CD8-positive, alpha-beta memory T cell (primary cell): Measurements from ENCODE around the gene KIAA1958. TPM values are rescaled to one million over a fixed set of nuclear protein-coding genes. Genes with fewer than 3 reads are reported as not detected.

Source experiments
- CTCF ChIA-PET: fragments of 350-600 bp; sonication (Branson Sonifier 250); formaldehyde crosslinking; loops from one replicate; lab custom pipeline; 2021; ENCODE audit warnings: antibody characterized with exemption; lab: Charles Lee
- POLR2A ChIA-PET: fragments of 350-600 bp; sonication (Branson Sonifier 250); formaldehyde crosslinking; loops from one replicate; lab custom pipeline; 2021; ENCODE audit warnings: antibody characterized with exemption; lab: Charles Lee
- DNase-seq, 5 donors: peaks; one replicate each; pipeline versions ENCODE4 v3.0.0 to v3.0.0-alpha.2; 2020 to 2022; ENCODE audit warnings: mixed read lengths in 1 of 5
- H3K27ac ChIP-seq: one replicate; pipeline ENCODE4 v1.7.0; 2013; ENCODE audit warnings: low read depth, mild to moderate bottlenecking, low read length, moderate library complexity
- H3K27me3 ChIP-seq: 2 replicates; pipeline ENCODE4 v1.7.0; 2013; ENCODE audit warnings: low read length, mild to moderate bottlenecking; ENCODE audit not compliant: insufficient read depth, poor library complexity, severe bottlenecking
- H3K36me3 ChIP-seq: 2 replicates; pipeline ENCODE4 v1.7.0; 2013; ENCODE audit warnings: mild to moderate bottlenecking, low read length, moderate library complexity; ENCODE audit not compliant: insufficient read depth
- H3K4me1 ChIP-seq: 2 replicates; pipeline ENCODE4 v1.7.0; 2013; ENCODE audit warnings: mild to moderate bottlenecking, low read length, moderate library complexity; ENCODE audit not compliant: insufficient read depth
- H3K4me3 ChIP-seq: 2 replicates; pipeline ENCODE4 v1.7.0; 2013; ENCODE audit warnings: mild to moderate bottlenecking, low read length
- H3K9me3 ChIP-seq: 2 replicates; pipeline ENCODE4 v1.7.0; 2013; ENCODE audit warnings: mild to moderate bottlenecking, low read length
- H3K27ac Mint-ChIP-seq, 8 donors: one replicate each; pipeline ENCODE4 v1.8.0; 2020 to 2021; ENCODE audit warnings: mixed read lengths in 8 of 8, mild to moderate bottlenecking in 6 of 8, inconsistent platforms in 3 of 8, moderate library complexity in 3 of 8
- H3K27me3 Mint-ChIP-seq, 2 donors: one replicate each; pipeline ENCODE4 v1.8.0; 2020 to 2021; ENCODE audit warnings: mixed read lengths in 2 of 2, mild to moderate bottlenecking in 1 of 2, moderate library complexity in 1 of 2
- H3K36me3 Mint-ChIP-seq, 3 donors: one replicate each; pipeline ENCODE4 v1.8.0; 2020 to 2021; ENCODE audit warnings: mixed read lengths in 3 of 3, inconsistent platforms in 1 of 3, mild to moderate bottlenecking in 1 of 3
- H3K4me1 Mint-ChIP-seq, 3 donors: one replicate each; pipeline ENCODE4 v1.8.0; 2020 to 2021; ENCODE audit warnings: mixed read lengths in 3 of 3, inconsistent platforms in 1 of 3, mild to moderate bottlenecking in 1 of 3
- H3K4me3 Mint-ChIP-seq, 7 donors: one replicate each; pipeline ENCODE4 v1.8.0; 2020 to 2021; ENCODE audit warnings: mixed read lengths in 7 of 7, mild to moderate bottlenecking in 6 of 7, moderate library complexity in 4 of 7, inconsistent platforms in 2 of 7
- H3K9me3 Mint-ChIP-seq, 5 donors: one replicate each; pipeline ENCODE4 v1.8.0; 2020 to 2022; ENCODE audit warnings: mixed read lengths in 5 of 5, mild to moderate bottlenecking in 3 of 5, moderate library complexity in 2 of 5, inconsistent platforms in 1 of 5
- polyA plus RNA-seq: library from polyadenylated mRNA; unstranded; fragments of 300-500 nt; fragmentation: Illumina TruSeq; gene quantifications from one replicate; pipeline ENCODE4 v1.2.3, GENCODE V29; 2021
- total RNA-seq, 2 experiments: library from RNA; stranded (reverse); gene quantifications; one replicate each; pipeline ENCODE4 v1.2.3, GENCODE V29; 2021

Gene KIAA1958
- total and polyA plus RNA-seq, 3 experiments from 2014 or later: 2.4 to 6.7 (median 6.4) TPM

- Mint-ChIP-seq H3K4me3 (no peak overlapping the region), H3K9me3 (no peaks in the 10 kb centered on the region), H3K27ac (no peak overlapping the region), H3K27me3 (no peaks in the 10 kb centered on the region), H3K4me1 (peaks cover 6 to 12% (median 6%) of the 10 kb centered on the region in 3 donors), H3K36me3 (peaks cover 0 to 4% (median 1%) of the 10 kb centered on the region in 3 donors)
- H3K27ac ChIP-seq: no peak overlapping the region
- ChIA-PET CTCF (no interaction called here), POLR2A (no interaction called here)
- no peak overlapping the region for H3K4me3 ChIP-seq
- no peaks in the 10 kb centered on the region for H3K9me3 ChIP-seq
- no peak for DNase-seq
- H3K4me1 ChIP-seq: no peaks in the 10 kb centered on the region
- H3K36me3 ChIP-seq: no peaks in the 10 kb centered on the region
- no peaks in the 10 kb centered on the region for H3K27me3 ChIP-seq
These were observed 45.8 kb downstream of the KIAA1958 start for GRCh38 chr9:112532427-112532826.

GRCh38 chr9:112533660-112534059 lies 47.0 kb downstream of the KIAA1958 start:
- Histone ChIP-seq H3K4me1 (no peaks in the 10 kb centered on the region), H3K9me3 (no peaks in the 10 kb centered on the region), H3K36me3 (no peaks in the 10 kb centered on the region), H3K27ac (no peak overlapping the region), H3K4me3 (no peak overlapping the region), H3K27me3 (no peaks in the 10 kb centered on the region)
- peaks cover 6 to 12% (median 6%) of the 10 kb centered on the region in 3 donors for H3K4me1 Mint-ChIP-seq
- H3K27me3 Mint-ChIP-seq: no peaks in the 10 kb centered on the region
- no peaks in the 10 kb centered on the region for H3K9me3 Mint-ChIP-seq
- H3K27ac Mint-ChIP-seq: no peak overlapping the region
- H3K36me3 Mint-ChIP-seq: peaks cover 0 to 4% (median 1%) of the 10 kb centered on the region in 3 donors
- ChIA-PET POLR2A (no interaction called here), CTCF (no interaction called here)
- H3K4me3 Mint-ChIP-seq: no peak overlapping the region
- DNase-seq: no peak

DNA sequence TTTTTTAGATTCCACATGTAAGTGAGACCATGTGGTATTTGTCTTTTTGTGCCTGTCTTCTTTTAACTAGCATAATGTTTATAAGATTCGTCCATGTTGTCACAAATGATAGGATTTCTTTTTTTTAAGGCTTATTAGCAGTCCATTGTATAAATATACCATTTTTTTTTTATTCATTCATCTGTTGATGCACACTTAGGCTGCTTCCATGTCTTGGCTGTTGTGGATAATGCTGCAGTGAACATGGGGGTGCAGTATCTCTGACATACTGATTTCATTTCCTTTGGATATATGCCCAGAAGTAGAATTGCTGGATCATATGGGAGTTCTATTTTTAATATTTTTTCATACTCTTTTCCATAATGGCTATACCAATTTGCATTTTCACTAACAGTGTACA lies 48.7 kb downstream of the KIAA1958 start:
- CTCF ChIA-PET: no interaction called here
- Histone ChIP-seq H3K36me3 (no peaks in the 10 kb centered on the region), H3K4me3 (no peak overlapping the region), H3K9me3 (no peaks in the 10 kb centered on the region), H3K27me3 (no peaks in the 10 kb centered on the region), H3K27ac (no peak overlapping the region), H3K4me1 (no peaks in the 10 kb centered on the region)
- peaks cover 6 to 12% (median 6%) of the 10 kb centered on the region in 3 donors for H3K4me1 Mint-ChIP-seq
- H3K4me3 Mint-ChIP-seq: no peak overlapping the region
- DNase-seq: no peak
- H3K9me3 Mint-ChIP-seq: no peaks in the 10 kb centered on the region
- no peak overlapping the region for H3K27ac Mint-ChIP-seq
- POLR2A ChIA-PET: no interaction called here
- H3K36me3 Mint-ChIP-seq: peaks cover 0 to 4% (median 1%) of the 10 kb centered on the region in 3 donors
- H3K27me3 Mint-ChIP-seq: no peaks in the 10 kb centered on the region

DNA sequence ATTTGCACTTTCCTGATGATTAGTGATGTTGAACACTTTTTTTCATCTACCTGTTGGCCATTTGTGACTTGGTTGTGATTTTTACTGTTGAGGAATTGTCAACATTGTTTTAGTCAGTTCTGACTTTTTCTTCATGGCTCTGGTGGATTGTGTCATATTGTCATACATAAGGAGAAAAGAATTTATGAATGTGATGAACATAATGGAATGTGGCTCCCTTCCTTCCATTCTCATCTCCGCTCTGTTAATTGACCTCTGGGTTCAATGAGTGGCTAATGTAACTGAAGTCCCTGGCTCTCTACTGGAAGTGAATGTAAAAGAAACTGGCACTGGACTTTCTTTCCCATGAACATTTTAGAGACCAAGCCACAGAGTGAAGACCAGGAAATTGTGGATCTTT lies 49.2 kb downstream of the KIAA1958 start:
- H3K4me3 ChIP-seq: no peak overlapping the region
- no peak for DNase-seq
- no peaks in the 10 kb centered on the region for H3K4me1 ChIP-seq
- peaks cover 6 to 12% (median 6%) of the 10 kb centered on the region in 3 donors for H3K4me1 Mint-ChIP-seq
- H3K9me3 Mint-ChIP-seq: no peaks in the 10 kb centered on the region
- H3K9me3 ChIP-seq: no peaks in the 10 kb centered on the region
- H3K36me3 ChIP-seq: no peaks in the 10 kb centered on the region
- H3K27me3 Mint-ChIP-seq: no peaks in the 10 kb centered on the region
- no peak overlapping the region for H3K27ac ChIP-seq
- no peak overlapping the region for H3K27ac Mint-ChIP-seq
- POLR2A ChIA-PET: no interaction called here
- H3K36me3 Mint-ChIP-seq: peaks cover 0 to 4% (median 1%) of the 10 kb centered on the region in 3 donors
- CTCF ChIA-PET: no interaction called here
- no peaks in the 10 kb centered on the region for H3K27me3 ChIP-seq
- H3K4me3 Mint-ChIP-seq: no peak overlapping the region

DNA sequence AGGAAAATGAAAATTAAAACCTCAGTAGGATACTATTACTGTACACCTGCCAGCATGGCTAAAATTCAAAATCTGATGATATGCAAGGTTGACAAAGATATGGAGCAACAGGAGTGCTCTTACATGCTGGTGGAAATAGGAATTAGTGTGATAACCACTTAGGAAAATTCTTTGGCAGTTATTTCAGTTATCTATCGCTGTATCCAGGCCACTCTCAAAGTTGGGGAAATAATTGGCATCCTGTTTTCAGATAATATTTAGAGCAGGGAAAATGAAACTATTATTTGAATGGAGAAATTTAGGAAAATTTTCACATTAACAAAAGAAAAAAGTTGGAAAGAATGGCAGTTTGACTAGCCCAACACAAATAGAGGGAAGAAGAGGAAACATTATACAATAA lies 50.9 kb downstream of the KIAA1958 start:
- H3K4me3 ChIP-seq: no peak overlapping the region
- POLR2A ChIA-PET: no interaction called here
- no peaks in the 10 kb centered on the region for H3K9me3 ChIP-seq
- no peak for DNase-seq
- no peaks in the 10 kb centered on the region for H3K9me3 Mint-ChIP-seq
- H3K36me3 ChIP-seq: no peaks in the 10 kb centered on the region
- H3K4me3 Mint-ChIP-seq: no peak overlapping the region
- no peaks in the 10 kb centered on the region for H3K27me3 Mint-ChIP-seq
- no peak overlapping the region for H3K27ac ChIP-seq
- H3K27me3 ChIP-seq: no peaks in the 10 kb centered on the region
- CTCF ChIA-PET: no interaction called here
- H3K4me1 Mint-ChIP-seq: peaks cover 6 to 12% (median 6%) of the 10 kb centered on the region in 3 donors
- H3K36me3 Mint-ChIP-seq: peaks cover 0 to 4% (median 1%) of the 10 kb centered on the region in 3 donors
- H3K27ac Mint-ChIP-seq: no peak overlapping the region
- H3K4me1 ChIP-seq: no peaks in the 10 kb centered on the region

DNA sequence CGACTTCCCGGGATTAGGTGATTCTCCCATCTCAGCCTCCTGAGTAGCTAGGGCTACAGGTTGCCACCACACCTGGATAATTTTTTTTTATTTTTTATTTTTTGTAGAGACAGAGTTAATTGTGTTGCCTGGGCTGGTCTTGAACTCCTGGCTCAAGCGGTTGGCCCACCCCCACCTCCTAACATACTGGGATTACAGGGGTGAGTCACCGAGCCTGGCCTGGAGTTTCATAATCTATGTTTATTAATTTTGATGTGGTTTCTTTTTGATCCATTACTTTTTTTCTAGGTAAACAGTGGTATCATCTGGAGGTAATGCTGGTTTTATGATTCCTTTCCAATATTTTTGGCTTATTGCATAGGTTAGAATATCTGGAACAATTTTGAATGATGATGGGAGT lies 54.2 kb downstream of the KIAA1958 start:
- Mint-ChIP-seq H3K4me3 (no peak overlapping the region), H3K4me1 (peaks cover 5 to 10% (median 10%) of the 10 kb centered on the region in 3 donors), H3K27ac (peak overlapping the region in 1 of 8 donors; percentile 45), H3K36me3 (no peaks in the 10 kb centered on the region), H3K27me3 (no peaks in the 10 kb centered on the region), H3K9me3 (no peaks in the 10 kb centered on the region)
- Histone ChIP-seq H3K4me3 (no peak overlapping the region), H3K27me3 (no peaks in the 10 kb centered on the region), H3K9me3 (no peaks in the 10 kb centered on the region), H3K4me1 (no peaks in the 10 kb centered on the region), H3K36me3 (no peaks in the 10 kb centered on the region), H3K27ac (no peak overlapping the region)
- no peak for DNase-seq
- ChIA-PET POLR2A (no interaction called here), CTCF (no interaction called here)

DNA sequence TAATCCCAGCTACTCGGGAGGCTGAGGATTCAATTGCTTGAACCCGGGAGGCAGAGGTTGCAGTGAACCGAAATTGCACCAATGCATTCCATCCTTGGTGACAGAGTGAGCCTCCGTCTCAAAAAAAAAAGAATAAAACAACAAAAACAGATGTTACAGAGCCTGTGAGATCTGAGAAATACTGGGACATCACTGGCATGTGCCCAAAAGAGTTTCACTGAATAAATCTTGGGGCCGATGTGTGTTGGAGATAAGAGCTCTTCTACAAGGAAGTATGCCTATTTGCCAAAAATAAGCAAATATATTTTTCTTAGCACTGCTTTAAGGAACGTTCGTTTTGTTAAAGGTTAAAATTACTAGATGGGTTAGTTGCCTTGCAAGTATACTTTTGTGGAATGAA lies 55.1 kb downstream of the KIAA1958 start:
- POLR2A ChIA-PET: no interaction called here
- no peak overlapping the region for H3K27ac Mint-ChIP-seq
- Histone ChIP-seq H3K4me3 (no peak overlapping the region), H3K9me3 (no peaks in the 10 kb centered on the region), H3K4me1 (no peaks in the 10 kb centered on the region), H3K27me3 (no peaks in the 10 kb centered on the region), H3K36me3 (no peaks in the 10 kb centered on the region), H3K27ac (no peak overlapping the region)
- no peaks in the 10 kb centered on the region for H3K27me3 Mint-ChIP-seq
- CTCF ChIA-PET: no interaction called here
- peaks cover 11 to 17% (median 16%) of the 10 kb centered on the region in 3 donors for H3K4me1 Mint-ChIP-seq
- no peak for DNase-seq
- H3K9me3 Mint-ChIP-seq: no peaks in the 10 kb centered on the region
- no peak overlapping the region for H3K4me3 Mint-ChIP-seq
- H3K36me3 Mint-ChIP-seq: peaks cover 0 to 5% (median 0%) of the 10 kb centered on the region in 3 donors

DNA sequence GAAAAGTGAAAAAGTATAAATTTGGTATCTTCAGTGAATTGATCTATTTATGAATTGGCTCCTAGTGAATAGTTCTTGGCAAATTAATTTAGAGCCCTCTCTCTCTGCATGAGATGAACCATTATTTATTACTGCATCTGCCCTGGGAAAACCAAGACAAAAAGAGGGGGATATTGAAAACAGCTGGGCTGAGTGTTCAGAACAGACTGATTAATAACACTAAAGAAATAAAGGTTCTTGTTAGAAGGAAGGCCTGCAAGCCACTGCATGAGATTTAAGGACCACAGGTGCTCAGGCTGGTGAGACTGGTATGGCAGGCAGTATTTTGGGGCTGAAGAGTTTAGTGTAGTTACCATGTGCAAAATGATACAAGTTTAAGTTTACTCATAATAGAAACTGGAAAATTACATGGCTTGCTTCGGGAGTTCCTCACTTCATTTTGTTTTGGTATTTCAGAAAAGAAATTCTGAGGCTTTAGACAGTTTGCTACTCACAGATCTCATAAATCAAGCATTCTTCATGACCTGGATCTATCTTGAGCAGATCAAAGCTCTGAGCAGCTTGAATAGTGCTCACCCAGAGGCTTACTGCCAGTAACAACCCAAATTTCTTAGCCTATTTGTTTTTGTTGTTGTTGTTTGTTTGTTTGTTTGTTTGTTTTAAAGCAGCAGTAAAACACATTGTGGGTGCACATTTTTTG lies 56.1 kb downstream of the KIAA1958 start:
- H3K36me3 Mint-ChIP-seq: peaks cover 0 to 6% (median 0%) of the 10 kb centered on the region in 3 donors
- Histone ChIP-seq H3K27ac (no peak overlapping the region), H3K4me1 (no peaks in the 10 kb centered on the region), H3K36me3 (no peaks in the 10 kb centered on the region), H3K9me3 (no peaks in the 10 kb centered on the region), H3K4me3 (no peak overlapping the region), H3K27me3 (no peaks in the 10 kb centered on the region)
- no peaks in the 10 kb centered on the region for H3K27me3 Mint-ChIP-seq
- ChIA-PET POLR2A (no interaction called here), CTCF (no interaction called here)
- DNase-seq: no peak
- H3K4me3 Mint-ChIP-seq: no peak overlapping the region
- peak overlapping the region in 1 of 8 donors; percentile 28 for H3K27ac Mint-ChIP-seq
- no peaks in the 10 kb centered on the region for H3K9me3 Mint-ChIP-seq
- H3K4me1 Mint-ChIP-seq: peaks cover 12 to 18% (median 18%) of the 10 kb centered on the region in 3 donors
